ENCODE measurements around the gene PARD6A. TPM values are rescaled to one million over a fixed set of nuclear protein-coding genes. Genes with fewer than 3 reads are reported as not detected.

The PARD6A gene
- total and polyA plus RNA-seq, 2 experiments from 2014 or later: 1.1 to 1.8 TPM

DNA sequence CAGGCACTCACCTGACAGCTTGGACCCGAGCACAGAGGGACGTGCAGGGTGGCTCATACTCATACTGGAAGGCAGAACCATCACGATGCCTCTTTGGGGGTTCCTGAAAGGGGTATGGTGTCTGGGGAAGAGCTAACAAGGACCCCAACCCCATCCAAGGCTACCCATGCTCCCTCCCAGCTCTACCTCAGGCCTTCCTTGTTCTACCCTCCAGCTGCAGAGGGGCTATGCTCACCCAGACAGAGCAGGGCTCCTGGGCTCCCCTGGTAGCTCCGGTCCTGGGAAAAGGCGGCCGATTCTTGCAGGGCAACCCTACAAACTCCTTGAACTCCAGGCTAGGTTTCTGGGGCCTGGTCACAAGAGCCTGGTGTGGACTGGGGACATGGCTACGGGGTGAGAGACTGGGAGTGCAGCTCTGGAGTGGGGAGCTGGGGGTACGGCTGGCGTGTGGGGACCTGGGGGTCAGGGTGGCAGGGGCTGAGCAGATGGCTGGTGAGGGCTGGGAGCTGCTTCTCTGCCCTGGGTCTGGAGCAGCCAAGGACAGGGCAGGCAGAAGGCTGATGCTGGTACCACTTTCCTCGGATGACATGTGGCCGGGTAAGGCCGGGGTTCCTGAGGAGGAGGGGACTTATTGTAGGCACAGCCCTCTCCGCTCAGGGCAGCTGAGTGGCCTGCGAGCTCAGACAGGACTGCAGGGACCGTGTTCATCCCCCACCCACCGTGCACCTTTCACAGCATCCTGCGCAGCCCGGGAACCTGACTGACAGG, 2.8 kb upstream of the PARD6A start:
- H3K36me3 ChIP-seq (replicated peaks; ENCODE audit: insufficient read depth, low read depth): no peaks in the 10 kb centered on the region
- H3K4me1 ChIP-seq (ENCODE audit: insufficient read depth): peaks cover 11% of the 10 kb centered on the region
- H3K9me2 ChIP-seq (replicated peaks; ENCODE audit: insufficient read depth): no peaks in the 10 kb centered on the region
- TF ChIP-seq CTCF (IDR thresholded peaks at IDR 0.05; ENCODE audit: poor library complexity): no peak
- TF ChIP-seq EZH2phosphoT487 (IDR thresholded peaks at IDR 0.05; ENCODE audit: low read depth, severe bottlenecking, unreplicated experiment): no peak
- TF ChIP-seq EZH2 (IDR thresholded peaks at IDR 0.05; ENCODE audit: borderline replicate concordance): no peak
- H3K4me2 ChIP-seq: no peak overlapping the region
- no peaks in the 10 kb centered on the region for H3K9me3 ChIP-seq (ENCODE audit: low read depth)
- peaks cover 20% of the 10 kb centered on the region for H3K27me3 ChIP-seq
- no peak for DNase-seq (ENCODE audit: low spot score)
- WGBS (ENCODE audit: low lambda C conversion rate, missing lambda C conversion rate): 99% methylated on average over 18 of the region's 18 CpGs
- no peaks in the 10 kb centered on the region for H4K20me1 ChIP-seq (ENCODE audit: insufficient read depth, poor library complexity, severe bottlenecking)
- no peak overlapping the region for H3K27ac ChIP-seq
- H3K79me2 ChIP-seq: peaks cover 7% of the 10 kb centered on the region
- H2AFZ ChIP-seq: no peak overlapping the region
- no peak overlapping the region for H3K4me3 ChIP-seq

- WGBS (ENCODE audit: low lambda C conversion rate, missing lambda C conversion rate): 52% methylated on average over 18 of the region's 21 CpGs
- Histone ChIP-seq H2AFZ (peak overlapping the region; percentile 63), H3K4me2 (peak overlapping the region; percentile 86), H3K9me3 (ENCODE audit: low read depth) (no peaks in the 10 kb centered on the region), H3K27me3 (peaks cover 10% of the 10 kb centered on the region), H3K36me3 (replicated peaks; ENCODE audit: insufficient read depth, low read depth) (no peaks in the 10 kb centered on the region), H3K4me3 (peak overlapping the region; percentile 74), H4K20me1 (ENCODE audit: insufficient read depth, poor library complexity, severe bottlenecking) (no peaks in the 10 kb centered on the region), H3K4me1 (ENCODE audit: insufficient read depth) (peaks cover 4% of the 10 kb centered on the region), H3K27ac (peak overlapping the region; percentile 90), H3K79me2 (peaks cover 7% of the 10 kb centered on the region), H3K9me2 (replicated peaks; ENCODE audit: insufficient read depth) (no peaks in the 10 kb centered on the region)
- TF ChIP-seq EZH2phosphoT487 (IDR thresholded peaks at IDR 0.05; ENCODE audit: low read depth, severe bottlenecking, unreplicated experiment) (no peak), CTCF (IDR thresholded peaks at IDR 0.05; ENCODE audit: poor library complexity) (no peak), EZH2 (IDR thresholded peaks at IDR 0.05; ENCODE audit: borderline replicate concordance) (no peak)
- no peak for DNase-seq (ENCODE audit: low spot score)
Measured at GRCh38 chr16:67658849-67659674, 1.7 kb upstream of the PARD6A start.

GRCh38 chr16:67659675-67660563, 841 bp upstream of the PARD6A start, which contains the start of gene ACD:
TSS of gene ACD (minus strand) at chr16:67660260. CDS start at chr16:67660220, 40 bp downstream.
- 1% methylated on average over 68 of the region's 83 CpGs for WGBS (ENCODE audit: low lambda C conversion rate, missing lambda C conversion rate)
- Histone ChIP-seq H3K4me1 (ENCODE audit: insufficient read depth) (peaks cover 4% of the 10 kb centered on the region), H3K79me2 (peaks cover 7% of the 10 kb centered on the region), H3K27me3 (peaks cover 2% of the 10 kb centered on the region), H3K4me2 (peak within 1 kb of the TSS; percentile 86), H2AFZ (peak within 1 kb of the TSS; percentile 88), H3K9me2 (replicated peaks; ENCODE audit: insufficient read depth) (no peaks in the 10 kb centered on the region), H3K9me3 (ENCODE audit: low read depth) (no peaks in the 10 kb centered on the region), H3K4me3 (peak within 1 kb of the TSS; percentile 74), H3K27ac (peak within 1 kb of the TSS; percentile 90), H4K20me1 (ENCODE audit: insufficient read depth, poor library complexity, severe bottlenecking) (no peaks in the 10 kb centered on the region), H3K36me3 (replicated peaks; ENCODE audit: insufficient read depth, low read depth) (no peaks in the 10 kb centered on the region)
- peak; percentile 96 for DNase-seq (ENCODE audit: low spot score)
- TF ChIP-seq EZH2phosphoT487 (IDR thresholded peaks at IDR 0.05; ENCODE audit: low read depth, severe bottlenecking, unreplicated experiment) (no peak), EZH2 (IDR thresholded peaks at IDR 0.05; ENCODE audit: borderline replicate concordance) (no peak), CTCF (IDR thresholded peaks at IDR 0.05; ENCODE audit: poor library complexity) (no peak)
